ENCODE measurements around the gene PTPN13.
"Not testable (repeated sequence)": the region's sequence is repeated elsewhere in the genome, so short reads cannot be mapped to it uniquely, and the experiment has no call there.

The PTPN13 gene

DNA sequence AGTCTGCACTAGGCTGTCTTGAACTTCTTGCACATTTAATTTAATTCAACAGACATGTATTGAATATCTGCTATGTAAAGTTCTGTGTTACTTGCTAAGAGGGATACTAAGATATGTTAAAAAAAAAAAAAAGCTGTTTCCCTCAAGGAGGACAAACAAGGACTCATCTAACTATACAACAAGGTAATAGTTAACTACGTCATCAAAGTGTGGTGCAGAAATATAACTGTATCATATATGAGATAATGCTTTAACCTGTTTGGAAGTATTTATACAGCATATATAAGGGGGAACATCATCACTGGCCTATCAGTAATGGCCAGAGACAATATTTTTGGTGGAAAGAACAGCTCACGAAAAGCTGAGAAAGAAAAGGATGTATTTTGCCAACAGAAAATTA is 89.9 kb downstream of the PTPN13 start:
- Histone ChIP-seq H3K36me3 (ENCODE audit: control insufficient read depth, insufficient read depth, low read length) (no peaks in the 10 kb centered on the region), H3K4me1 (ENCODE audit: control insufficient read depth, insufficient read depth, low read length) (no peaks in the 10 kb centered on the region), H3K9ac (ENCODE audit: low read depth, low read length) (no peak overlapping the region), H3K4me3 (ENCODE audit: low read depth, low read length) (no peak overlapping the region), H3K9me3 (ENCODE audit: control insufficient read depth, insufficient read depth, low read length) (no peaks in the 10 kb centered on the region), H3K27me3 (ENCODE audit: control insufficient read depth, insufficient read depth, low read length) (no peaks in the 10 kb centered on the region)

DNA sequence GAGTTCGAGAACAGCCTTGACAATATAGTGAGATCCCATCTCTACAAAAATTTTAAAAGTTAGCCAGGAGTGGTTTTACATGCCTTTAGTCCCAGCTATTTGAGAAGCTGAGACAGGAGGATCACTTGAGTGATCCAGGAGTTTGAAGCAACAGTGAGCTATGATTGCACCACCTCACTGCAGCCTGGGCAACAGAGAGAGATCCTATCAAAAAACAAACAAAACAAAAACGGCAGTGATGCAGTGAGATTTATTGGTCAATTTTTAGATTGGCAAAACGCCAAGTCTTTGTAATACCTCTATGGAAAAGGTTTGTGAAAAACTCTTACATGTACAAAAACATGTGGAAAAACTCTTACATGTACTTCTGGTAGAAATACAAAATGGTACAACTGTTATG is 91.3 kb downstream of the PTPN13 start:
- Histone ChIP-seq H3K27me3 (ENCODE audit: control insufficient read depth, insufficient read depth, low read length) (no peaks in the 10 kb centered on the region), H3K4me3 (ENCODE audit: low read depth, low read length) (no peak overlapping the region), H3K36me3 (ENCODE audit: control insufficient read depth, insufficient read depth, low read length) (no peaks in the 10 kb centered on the region), H3K4me1 (ENCODE audit: control insufficient read depth, insufficient read depth, low read length) (no peaks in the 10 kb centered on the region), H3K9me3 (ENCODE audit: control insufficient read depth, insufficient read depth, low read length) (no peaks in the 10 kb centered on the region), H3K9ac (ENCODE audit: low read depth, low read length) (no peak overlapping the region)

DNA sequence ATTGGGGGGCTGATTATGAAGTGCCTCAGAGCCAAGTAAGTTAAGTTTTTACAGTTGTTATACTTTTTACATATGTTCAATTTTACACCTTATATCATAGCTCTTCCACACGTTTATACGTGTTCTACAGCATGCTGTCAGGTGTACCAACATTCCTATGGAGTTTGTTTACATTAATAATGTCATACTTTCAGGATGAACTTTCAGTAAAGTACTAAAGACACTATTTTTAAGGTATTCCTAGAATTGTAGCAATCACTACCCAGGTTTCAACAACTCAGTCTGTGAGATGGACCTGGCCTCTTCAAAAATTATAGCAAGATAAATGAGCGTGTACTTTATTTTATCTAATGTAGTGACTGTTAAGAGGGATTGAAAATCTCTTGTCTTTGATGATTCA is 92.6 kb downstream of the PTPN13 start:
- H3K27me3 ChIP-seq (ENCODE audit: control insufficient read depth, insufficient read depth, low read length), result no peaks in the 10 kb centered on the region
- H3K36me3 ChIP-seq (ENCODE audit: control insufficient read depth, insufficient read depth, low read length), result no peaks in the 10 kb centered on the region
- no peaks in the 10 kb centered on the region for H3K9me3 ChIP-seq (ENCODE audit: control insufficient read depth, insufficient read depth, low read length)
- H3K9ac ChIP-seq (ENCODE audit: low read depth, low read length), result no peak overlapping the region
- no peak overlapping the region for H3K4me3 ChIP-seq (ENCODE audit: low read depth, low read length)
- no peaks in the 10 kb centered on the region for H3K4me1 ChIP-seq (ENCODE audit: control insufficient read depth, insufficient read depth, low read length)

DNA sequence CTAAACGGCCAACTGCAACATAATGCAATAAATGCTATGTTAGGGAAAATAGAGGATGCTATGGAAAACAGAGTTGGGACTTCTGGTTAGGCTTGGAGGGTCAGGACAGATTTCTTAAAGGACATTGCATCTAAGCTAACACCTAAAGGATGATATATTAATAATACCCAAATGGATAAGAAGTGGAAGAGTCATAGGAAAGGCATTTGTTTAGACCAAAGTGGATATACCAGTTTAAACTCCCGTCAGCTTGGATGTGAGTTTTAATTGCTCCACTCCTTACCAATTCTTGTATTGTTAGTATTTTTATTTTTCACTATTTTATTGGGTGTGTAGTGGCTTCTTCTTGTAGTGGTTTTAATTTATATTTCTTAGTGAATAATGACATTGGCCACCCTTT is 93.9 kb downstream of the PTPN13 start:
- Histone ChIP-seq H3K27me3 (ENCODE audit: control insufficient read depth, insufficient read depth, low read length) (no peaks in the 10 kb centered on the region), H3K9ac (ENCODE audit: low read depth, low read length) (no peak overlapping the region), H3K36me3 (ENCODE audit: control insufficient read depth, insufficient read depth, low read length) (no peaks in the 10 kb centered on the region), H3K4me3 (ENCODE audit: low read depth, low read length) (no peak overlapping the region), H3K4me1 (ENCODE audit: control insufficient read depth, insufficient read depth, low read length) (no peaks in the 10 kb centered on the region), H3K9me3 (ENCODE audit: control insufficient read depth, insufficient read depth, low read length) (no peaks in the 10 kb centered on the region)

DNA sequence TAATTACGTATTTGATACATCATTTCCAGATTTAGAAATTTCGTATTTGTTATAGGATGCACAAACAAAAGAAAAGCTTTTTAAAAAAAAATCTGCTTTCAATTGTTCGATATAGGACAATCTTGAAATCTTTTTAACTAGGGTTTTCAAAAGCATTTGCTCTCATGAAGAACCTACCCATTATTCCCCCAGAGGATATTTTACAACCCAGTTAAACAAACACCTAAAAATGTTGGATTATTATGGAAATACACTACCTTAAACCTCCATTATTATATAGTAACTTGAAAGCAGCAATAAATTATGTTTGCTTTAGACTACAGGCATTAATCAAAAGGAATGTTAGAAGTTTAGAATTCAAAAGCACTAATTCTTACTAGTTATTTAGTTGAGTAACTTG is 110.5 kb downstream of the PTPN13 start:
- H3K4me1 ChIP-seq (ENCODE audit: control insufficient read depth, insufficient read depth, low read length), result no peaks in the 10 kb centered on the region
- H3K36me3 ChIP-seq (ENCODE audit: control insufficient read depth, insufficient read depth, low read length), result no peaks in the 10 kb centered on the region
- H3K9me3 ChIP-seq (ENCODE audit: control insufficient read depth, insufficient read depth, low read length), result no peaks in the 10 kb centered on the region

DNA sequence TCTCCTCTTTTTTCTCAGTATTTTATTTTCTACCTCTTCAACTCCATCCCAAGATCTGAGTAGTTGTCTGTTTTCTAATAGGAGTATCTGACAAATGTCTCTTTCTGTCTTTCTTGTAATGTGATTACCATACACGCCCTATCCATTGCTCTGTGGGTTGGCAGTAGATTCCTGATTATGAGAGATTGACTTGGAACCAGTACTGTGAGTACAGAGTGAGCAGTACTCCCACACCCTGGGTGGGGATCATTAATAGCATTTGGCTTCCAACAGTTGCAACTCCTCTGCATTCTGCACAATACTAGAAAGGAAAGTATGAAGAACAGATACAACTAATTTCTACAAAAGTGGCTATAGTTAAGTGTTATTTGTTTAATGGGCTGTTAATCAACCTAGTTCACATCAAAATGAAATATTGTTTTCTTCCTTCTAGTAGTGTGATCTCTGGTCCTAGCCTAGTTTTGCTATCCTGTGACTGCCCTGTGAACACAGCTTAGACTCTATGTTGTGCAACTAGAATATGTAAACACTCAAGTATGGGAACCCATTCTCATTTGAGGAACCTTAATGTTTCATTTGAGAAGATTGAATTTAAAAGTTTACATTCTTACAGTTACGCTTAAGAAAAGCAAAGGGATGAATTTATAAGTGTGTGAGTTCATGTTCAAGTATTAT is 112.9 kb downstream of the PTPN13 start:
- Histone ChIP-seq H3K36me3 (ENCODE audit: control insufficient read depth, insufficient read depth, low read length) (no peaks in the 10 kb centered on the region), H3K27me3 (ENCODE audit: control insufficient read depth, insufficient read depth, low read length) (no peaks in the 10 kb centered on the region), H3K4me3 (ENCODE audit: low read depth, low read length) (no peak overlapping the region), H3K9ac (ENCODE audit: low read depth, low read length) (no peak overlapping the region), H3K9me3 (ENCODE audit: control insufficient read depth, insufficient read depth, low read length) (no peaks in the 10 kb centered on the region), H3K4me1 (ENCODE audit: control insufficient read depth, insufficient read depth, low read length) (no peaks in the 10 kb centered on the region)

More for the DNA sequence above, 110.5 kb downstream of the PTPN13 start:
- no peak overlapping the region for H3K4me3 ChIP-seq (ENCODE audit: low read depth, low read length)
- H3K9ac ChIP-seq (ENCODE audit: low read depth, low read length), result no peak overlapping the region
- no peaks in the 10 kb centered on the region for H3K27me3 ChIP-seq (ENCODE audit: control insufficient read depth, insufficient read depth, low read length)

DNA sequence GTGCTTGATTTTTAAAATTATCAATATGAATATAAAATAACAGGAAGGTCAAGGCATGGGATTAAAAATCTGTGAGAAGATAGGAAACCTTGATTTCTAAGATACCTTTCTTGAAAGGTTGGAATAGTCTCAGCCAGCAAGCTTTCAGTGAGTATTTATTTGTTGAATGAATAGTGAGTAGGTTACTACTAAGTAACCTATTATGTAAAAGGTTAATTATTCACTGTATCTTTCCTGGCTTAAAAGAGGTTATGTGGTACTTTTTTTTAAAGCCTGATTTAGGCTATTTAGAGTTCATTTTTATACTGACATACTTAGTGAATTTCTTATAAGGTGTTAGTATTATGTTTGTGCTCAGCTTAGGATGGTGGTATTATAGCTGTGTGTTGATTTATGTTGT is 123.5 kb downstream of the PTPN13 start:
- H3K4me3 ChIP-seq (ENCODE audit: low read depth, low read length), result no peak overlapping the region
- H3K9me3 ChIP-seq (ENCODE audit: control insufficient read depth, insufficient read depth, low read length), result no peaks in the 10 kb centered on the region
- peaks cover 3% of the 10 kb centered on the region for H3K36me3 ChIP-seq (ENCODE audit: control insufficient read depth, insufficient read depth, low read length)
- no peak overlapping the region for H3K9ac ChIP-seq (ENCODE audit: low read depth, low read length)
- no peaks in the 10 kb centered on the region for H3K27me3 ChIP-seq (ENCODE audit: control insufficient read depth, insufficient read depth, low read length)
- no peaks in the 10 kb centered on the region for H3K4me1 ChIP-seq (ENCODE audit: control insufficient read depth, insufficient read depth, low read length)

DNA sequence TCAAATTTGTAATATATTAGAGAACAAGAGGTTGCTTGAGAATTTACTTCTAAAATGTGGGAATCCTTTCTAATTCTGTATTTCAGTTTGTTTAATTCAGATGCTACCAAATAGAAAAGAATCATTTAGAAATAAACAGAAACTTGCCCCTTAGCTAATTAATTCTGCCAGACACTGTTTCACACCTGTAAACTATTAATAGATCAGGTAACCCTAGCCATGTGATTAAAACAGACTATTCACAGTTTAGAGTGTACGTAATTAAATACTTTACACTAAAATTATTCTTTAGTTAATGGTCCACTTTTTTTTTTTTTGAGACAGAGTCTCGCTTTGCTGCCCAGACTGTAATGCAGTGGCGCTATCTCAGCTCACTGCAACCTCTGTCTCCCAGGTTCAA is 124.0 kb downstream of the PTPN13 start:
- H3K9ac ChIP-seq (ENCODE audit: low read depth, low read length), result no peak overlapping the region
- H3K36me3 ChIP-seq (ENCODE audit: control insufficient read depth, insufficient read depth, low read length), result peaks cover 5% of the 10 kb centered on the region
- H3K27me3 ChIP-seq (ENCODE audit: control insufficient read depth, insufficient read depth, low read length), result no peaks in the 10 kb centered on the region

DNA sequence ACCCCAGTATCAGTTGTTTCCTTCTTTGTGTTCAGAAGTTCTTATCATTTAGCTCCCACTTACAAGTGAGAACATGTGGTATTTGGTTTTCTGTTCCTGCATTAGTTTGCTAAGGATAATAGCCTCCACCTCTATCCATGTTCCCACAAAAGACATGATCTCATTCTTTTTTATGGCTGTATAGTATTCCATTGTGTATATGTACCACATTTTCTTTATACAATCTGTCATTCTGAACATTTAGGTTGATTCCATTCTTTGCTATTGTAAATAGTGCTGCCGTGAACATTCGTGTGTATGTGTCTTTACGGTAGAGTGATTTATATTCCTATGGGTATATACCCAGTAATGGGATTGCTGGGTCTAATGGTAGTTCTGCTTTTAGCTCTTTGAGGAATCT is 125.0 kb downstream of the PTPN13 start:
- H3K36me3 ChIP-seq (ENCODE audit: control insufficient read depth, insufficient read depth, low read length); H3K4me1 ChIP-seq (ENCODE audit: control insufficient read depth, insufficient read depth, low read length); H3K4me3 ChIP-seq (ENCODE audit: low read depth, low read length); H3K27me3 ChIP-seq (ENCODE audit: control insufficient read depth, insufficient read depth, low read length); H3K9ac ChIP-seq (ENCODE audit: low read depth, low read length); H3K9me3 ChIP-seq (ENCODE audit: control insufficient read depth, insufficient read depth, low read length): not testable (repeated sequence)

More for the DNA sequence above, 124.0 kb downstream of the PTPN13 start:
- Histone ChIP-seq H3K4me1 (ENCODE audit: control insufficient read depth, insufficient read depth, low read length) (no peaks in the 10 kb centered on the region), H3K9me3 (ENCODE audit: control insufficient read depth, insufficient read depth, low read length) (peaks cover under 1% of the 10 kb centered on the region), H3K4me3 (ENCODE audit: low read depth, low read length) (no peak overlapping the region)

DNA sequence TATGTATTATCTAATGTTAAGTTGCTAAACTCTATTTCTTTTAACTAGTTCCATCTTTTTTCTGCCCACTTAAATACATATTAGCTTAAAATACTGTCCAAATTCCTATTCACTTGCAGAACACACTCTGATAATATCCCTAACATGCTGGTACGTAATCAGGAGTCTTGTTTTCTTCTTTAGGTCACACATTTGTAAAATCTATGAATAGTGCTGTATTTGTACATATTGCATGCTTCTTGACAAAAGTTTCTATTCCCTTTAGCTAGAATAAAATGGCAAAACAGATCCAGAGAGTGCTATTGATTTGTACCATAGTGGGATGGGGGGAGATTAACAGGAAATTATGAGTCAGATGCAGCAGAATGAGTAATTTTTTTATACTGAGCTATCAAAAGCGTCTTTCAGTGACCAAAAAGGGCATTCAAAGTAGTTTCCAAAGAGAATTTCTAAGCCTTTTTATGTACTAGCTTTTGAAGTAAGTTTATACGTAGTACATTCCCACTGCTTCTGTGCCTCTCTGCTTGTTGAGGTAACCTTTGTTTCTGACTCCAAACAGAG is 126.5 kb downstream of the PTPN13 start:
- Histone ChIP-seq H3K36me3 (ENCODE audit: control insufficient read depth, insufficient read depth, low read length) (peaks cover 6% of the 10 kb centered on the region), H3K9ac (ENCODE audit: low read depth, low read length) (no peak overlapping the region), H3K4me1 (ENCODE audit: control insufficient read depth, insufficient read depth, low read length) (no peaks in the 10 kb centered on the region), H3K27me3 (ENCODE audit: control insufficient read depth, insufficient read depth, low read length) (no peaks in the 10 kb centered on the region), H3K9me3 (ENCODE audit: control insufficient read depth, insufficient read depth, low read length) (peaks cover 5% of the 10 kb centered on the region), H3K4me3 (ENCODE audit: low read depth, low read length) (no peak overlapping the region)

DNA sequence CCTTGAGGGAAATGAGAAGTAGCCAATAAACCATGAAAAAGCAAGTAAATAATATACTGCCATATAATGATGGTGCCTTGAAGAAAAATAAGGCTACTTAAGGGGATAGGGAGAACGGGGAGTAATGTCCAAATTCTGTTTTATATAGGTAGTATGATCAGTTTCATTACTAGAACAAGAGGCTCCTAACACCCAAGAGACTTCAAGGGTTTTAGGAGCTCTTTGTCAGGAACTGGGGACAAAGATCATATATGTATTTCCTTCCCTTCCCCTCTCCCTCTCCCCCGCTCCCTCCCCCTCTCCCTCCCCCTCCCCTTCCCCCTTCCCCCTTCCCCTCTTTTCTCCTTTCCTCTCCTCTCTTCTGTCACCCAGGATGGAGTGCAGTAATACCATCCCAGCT is 127.3 kb downstream of the PTPN13 start:
- Histone ChIP-seq H3K4me3 (ENCODE audit: low read depth, low read length) (no peak overlapping the region), H3K36me3 (ENCODE audit: control insufficient read depth, insufficient read depth, low read length) (peaks cover 6% of the 10 kb centered on the region), H3K9ac (ENCODE audit: low read depth, low read length) (no peak overlapping the region), H3K9me3 (ENCODE audit: control insufficient read depth, insufficient read depth, low read length) (peaks cover 5% of the 10 kb centered on the region), H3K27me3 (ENCODE audit: control insufficient read depth, insufficient read depth, low read length) (no peaks in the 10 kb centered on the region), H3K4me1 (ENCODE audit: control insufficient read depth, insufficient read depth, low read length) (no peaks in the 10 kb centered on the region)

DNA sequence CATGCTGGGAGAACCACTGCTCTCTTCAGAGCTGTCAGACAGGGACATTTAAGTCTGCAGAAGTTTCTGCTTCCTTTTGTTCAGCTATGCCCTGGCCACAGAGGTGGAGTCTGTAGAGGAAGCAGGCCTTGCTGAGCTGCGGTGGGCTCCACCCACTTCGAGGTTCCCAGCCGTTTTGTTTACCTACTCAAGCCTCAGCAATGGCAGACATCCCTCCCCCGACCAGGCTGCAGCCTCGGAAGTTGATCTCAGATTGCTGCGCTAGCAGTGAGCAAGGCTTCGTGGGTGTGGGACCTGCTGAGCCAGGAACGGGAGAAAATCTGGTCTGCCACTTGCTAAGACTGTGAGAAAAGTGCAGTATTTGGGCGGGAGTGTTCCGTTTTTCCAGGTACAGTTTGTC is 136.2 kb downstream of the PTPN13 start:
- Histone ChIP-seq H3K4me3 (ENCODE audit: low read depth, low read length) (no peak overlapping the region), H3K27me3 (ENCODE audit: control insufficient read depth, insufficient read depth, low read length) (no peaks in the 10 kb centered on the region), H3K9ac (ENCODE audit: low read depth, low read length) (no peak overlapping the region), H3K36me3 (ENCODE audit: control insufficient read depth, insufficient read depth, low read length) (no peaks in the 10 kb centered on the region), H3K4me1 (ENCODE audit: control insufficient read depth, insufficient read depth, low read length) (no peaks in the 10 kb centered on the region), H3K9me3 (ENCODE audit: control insufficient read depth, insufficient read depth, low read length) (peaks cover 3% of the 10 kb centered on the region)

All from iPS-15b (cell line).